RKO (cell line): ENCODE data around the gene AFDN.

ENCODE experiments used
- DNase-seq: peaks from one replicate; pipeline ENCODE4 v3.0.0-alpha.2; 2016; ENCODE audit warnings: low spot score

The AFDN gene

DNA sequence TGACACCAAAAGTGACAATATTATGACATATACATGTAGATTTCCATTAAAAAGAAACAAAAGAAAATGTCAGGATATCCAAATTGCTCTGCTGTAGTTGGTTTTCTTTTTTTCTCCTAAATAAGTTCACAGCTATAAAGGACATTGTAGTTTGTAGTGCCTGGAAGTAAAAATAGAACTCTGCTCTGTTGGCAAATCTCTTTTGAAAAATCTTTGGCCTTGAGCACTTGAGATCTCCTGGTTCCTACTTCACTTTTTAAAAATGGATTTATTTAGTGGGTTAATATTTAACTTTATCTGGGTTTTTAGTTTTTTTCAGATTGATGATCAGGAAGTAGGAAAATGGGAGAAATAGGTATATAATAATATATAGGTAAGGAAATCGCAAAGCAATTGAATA is 52.9 kb downstream of the AFDN start:
- no peak for DNase-seq

DNA sequence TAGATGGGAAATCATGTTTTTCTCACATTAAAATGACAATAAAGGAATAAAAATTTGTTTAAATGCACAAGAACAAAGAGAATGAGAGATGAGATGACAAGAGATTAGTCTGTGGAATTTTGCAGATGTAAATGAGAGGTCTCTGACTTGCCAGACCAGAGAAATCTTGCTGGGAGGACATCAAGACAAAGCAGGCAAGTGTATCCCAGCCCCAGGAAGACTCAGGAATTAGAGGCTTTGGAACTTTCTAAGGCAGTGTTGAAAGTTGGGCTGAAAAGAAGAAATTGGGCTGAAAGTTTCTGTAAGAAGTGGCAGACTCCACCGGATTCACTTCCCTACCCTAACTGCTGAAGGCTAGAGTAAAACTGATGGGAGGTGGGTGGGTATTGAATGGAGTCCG is 54.6 kb downstream of the AFDN start:
- DNase-seq, result no peak

DNA sequence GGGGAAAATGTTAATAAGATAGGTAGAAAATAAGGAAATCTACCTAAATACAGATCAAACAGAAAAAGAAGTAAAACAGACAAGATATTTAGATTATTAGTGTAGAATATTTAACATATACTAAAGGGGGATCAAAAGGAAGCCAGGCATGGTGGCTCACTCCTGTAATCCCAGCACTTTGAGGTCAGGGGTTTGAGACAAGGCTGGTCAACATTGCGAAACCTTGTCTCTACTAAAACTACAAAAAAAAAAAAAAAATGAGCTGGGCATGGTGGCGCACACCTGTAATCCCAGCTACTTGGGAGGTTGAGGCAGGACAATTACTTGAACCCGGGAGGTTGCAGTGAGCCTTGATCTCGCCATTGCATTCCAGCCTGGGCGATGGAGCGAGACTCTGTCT is 55.5 kb downstream of the AFDN start:
- DNase-seq, result no peak

DNA sequence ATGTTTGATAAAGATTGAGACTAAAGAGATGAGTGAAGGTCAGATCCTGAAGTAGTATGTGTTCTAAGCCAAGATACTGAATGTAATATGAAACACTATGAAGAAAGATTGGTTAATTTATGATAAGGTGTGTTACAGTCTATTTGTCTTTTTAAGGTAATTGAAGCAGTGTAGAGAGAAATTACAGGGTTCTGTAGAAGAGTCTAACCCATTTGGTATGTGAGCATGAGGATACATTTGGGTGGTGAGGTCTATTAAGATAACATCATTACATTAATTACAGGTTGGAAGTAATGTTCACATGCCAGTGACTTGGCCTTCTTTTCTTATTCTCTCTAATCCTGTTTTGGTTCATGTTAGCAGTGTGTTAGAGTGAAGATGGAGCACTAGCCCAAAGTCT is 61.4 kb downstream of the AFDN start:
- no peak for DNase-seq

DNA sequence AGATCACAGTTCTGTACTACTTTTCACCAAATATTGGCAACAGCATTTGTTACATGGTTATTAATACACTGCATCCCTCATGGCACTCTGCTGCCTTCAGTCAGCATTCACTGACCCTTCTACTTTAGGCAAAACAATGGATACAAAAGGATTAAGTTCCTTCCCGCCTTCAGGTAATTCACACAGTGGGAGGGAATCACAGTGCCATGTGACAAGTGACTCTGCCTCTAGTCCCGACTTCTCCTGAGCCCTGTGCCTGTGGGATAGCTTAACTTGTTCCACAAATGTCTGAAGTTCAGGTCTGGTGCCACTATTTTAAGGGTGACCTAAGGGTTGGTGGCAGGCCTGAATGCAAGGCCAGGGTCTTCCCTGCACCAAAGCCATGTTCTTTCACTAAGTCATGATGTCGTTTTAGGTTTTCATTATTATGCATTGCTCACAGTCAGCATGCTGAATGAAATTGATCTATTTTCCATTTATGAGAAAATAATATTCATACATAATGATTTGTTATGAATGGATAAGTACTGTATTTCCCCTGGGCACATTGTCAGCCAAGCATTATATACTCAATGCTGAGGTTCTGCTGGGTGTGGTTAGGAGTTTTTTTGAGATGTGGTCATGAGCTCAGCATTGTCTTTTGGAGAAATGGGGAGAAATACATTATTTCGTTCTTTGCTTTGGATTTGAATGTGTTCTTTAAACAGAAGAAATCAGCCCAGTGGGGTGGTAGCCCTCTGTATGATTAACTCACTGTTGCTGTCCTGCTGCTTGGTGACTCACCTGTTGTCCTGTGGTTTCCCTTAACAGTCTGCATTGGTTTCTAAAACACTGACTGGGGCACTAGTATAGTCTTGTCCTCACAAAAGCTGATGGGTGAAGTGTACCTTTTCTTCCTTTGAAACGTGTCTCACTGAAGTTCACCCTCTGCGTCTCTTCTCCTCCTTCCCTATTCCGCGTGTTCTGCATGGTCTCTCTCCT is 66.4 kb downstream of the AFDN start:
- peak; percentile 40 for DNase-seq

GRCh38 chr6:167894965-167895364 is 68.3 kb downstream of the AFDN start:
- DNase-seq, result no peak

- DNase-seq, result no peak
Observed at GRCh38 chr6:167896648-167897047, 69.9 kb downstream of the AFDN start.

- peak; percentile 75 for DNase-seq
Observed at GRCh38 chr6:167898673-167899311, 72.1 kb downstream of the AFDN start.

- no peak for DNase-seq
Observed at GRCh38 chr6:167904791-167905190, 78.1 kb downstream of the AFDN start.

- DNase-seq, result no peak
Observed at GRCh38 chr6:167906899-167907298, 80.2 kb downstream of the AFDN start.

DNA sequence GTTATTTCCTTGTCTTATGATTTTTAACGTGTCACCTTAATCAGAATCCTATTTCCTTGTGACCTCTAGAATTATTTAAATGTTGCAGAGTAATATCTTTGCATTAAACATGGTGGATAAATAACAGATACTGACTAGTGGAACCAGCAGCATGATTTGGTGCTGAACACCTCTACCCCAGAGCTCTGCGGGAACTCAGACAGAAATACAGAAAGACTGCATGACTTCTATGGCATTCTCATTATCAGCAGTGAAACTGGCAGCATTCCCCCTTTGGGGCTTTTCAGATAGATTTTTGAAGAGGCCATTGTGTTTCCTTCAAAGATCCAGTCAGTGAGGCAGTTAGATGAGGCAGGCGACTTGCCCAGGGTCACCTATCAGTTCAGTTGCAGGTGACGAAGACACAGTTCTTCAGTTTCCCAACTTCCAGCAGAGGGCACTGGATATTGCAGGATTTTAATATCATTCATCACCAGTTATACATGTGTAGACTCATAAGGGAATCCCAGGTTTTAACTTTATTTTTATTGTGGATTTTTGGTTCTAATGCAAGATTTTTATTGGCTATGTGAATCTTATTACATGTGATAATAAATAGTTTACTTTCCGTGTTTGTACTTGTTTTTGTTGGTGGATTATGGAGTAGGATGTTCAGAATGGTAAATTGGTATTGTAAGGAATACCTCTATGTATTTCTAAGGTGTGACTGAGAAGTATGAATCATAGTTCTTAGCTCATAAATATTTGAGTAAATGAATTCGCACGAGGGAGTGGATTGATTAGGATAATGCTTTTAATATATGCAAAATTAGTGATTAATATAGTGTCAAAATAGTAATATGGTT is 81.3 kb downstream of the AFDN start:
- DNase-seq, result peak; percentile 23

- no peak for DNase-seq
Observed at GRCh38 chr6:167910007-167910406, 83.3 kb downstream of the AFDN start.

DNA sequence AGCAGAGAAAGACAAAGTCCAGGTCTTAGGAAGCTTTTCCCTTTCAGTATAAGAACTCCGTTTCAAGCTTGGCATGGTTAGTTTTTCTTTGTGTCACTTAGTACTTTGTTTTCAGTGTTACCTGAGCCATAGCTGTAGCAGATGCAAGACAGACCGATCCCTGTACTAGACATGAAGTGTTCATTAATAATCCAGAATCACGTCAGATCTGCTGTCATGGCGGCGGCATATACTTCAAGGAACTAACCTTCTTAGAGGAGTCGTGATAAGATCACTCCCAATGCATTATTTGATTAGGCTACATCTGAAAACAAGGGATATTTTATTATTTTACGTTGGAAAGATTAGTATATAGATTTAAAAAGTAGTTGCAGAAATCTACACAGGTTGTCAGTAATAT is 83.9 kb downstream of the AFDN start:
- no peak for DNase-seq

DNA sequence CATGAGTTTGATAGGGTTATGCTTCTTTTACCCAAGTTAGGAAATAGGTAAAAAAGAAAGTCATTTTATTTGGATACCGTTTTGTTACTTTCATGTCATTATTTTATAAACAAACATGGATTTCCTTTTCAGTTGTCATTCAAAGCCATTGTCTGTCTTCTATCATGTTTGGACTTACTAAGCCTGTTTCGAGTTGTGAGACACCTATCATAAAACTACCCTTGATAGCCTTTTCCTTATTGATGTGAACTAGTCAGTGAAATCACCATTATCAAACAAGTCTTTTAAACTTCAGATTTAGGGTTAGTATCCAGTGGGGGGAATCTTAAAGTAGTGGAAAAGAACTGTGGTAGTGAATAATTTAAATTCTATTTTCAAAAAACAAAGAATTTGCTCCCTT is 85.8 kb downstream of the AFDN start:
- no peak for DNase-seq

- no peak for DNase-seq
Observed at GRCh38 chr6:167913699-167914098, 87.0 kb downstream of the AFDN start.

- DNase-seq, result no peak
Observed at GRCh38 chr6:167915139-167915538, 88.4 kb downstream of the AFDN start.

DNA sequence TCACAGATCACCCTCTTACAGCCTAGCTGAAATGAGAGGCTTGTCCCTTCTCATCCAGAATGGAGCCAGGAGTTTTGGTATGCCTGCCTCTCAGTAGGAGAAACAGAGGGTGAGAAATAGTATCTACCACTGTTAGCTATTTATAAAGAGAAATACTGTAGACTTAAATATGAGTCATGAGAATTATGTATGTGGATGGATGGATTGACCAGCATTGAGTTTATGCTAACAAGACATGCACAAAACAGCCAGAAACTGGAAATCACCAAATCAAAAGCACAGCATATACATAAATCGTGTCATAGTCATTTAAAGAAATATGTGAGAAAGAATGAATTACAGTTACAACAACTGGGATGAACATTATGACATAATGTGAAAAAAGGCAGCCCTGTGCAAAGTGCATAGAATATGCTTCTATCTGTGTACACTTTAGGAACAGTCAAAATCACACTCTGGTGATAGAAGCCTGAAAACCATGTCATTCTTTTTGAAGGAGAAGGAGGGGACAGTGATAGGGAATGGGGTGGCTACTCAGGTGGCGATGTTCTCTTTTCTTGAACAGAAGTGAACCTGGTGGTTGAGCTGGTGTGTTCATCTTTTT is 90.9 kb downstream of the AFDN start:
- no peak for DNase-seq

DNA sequence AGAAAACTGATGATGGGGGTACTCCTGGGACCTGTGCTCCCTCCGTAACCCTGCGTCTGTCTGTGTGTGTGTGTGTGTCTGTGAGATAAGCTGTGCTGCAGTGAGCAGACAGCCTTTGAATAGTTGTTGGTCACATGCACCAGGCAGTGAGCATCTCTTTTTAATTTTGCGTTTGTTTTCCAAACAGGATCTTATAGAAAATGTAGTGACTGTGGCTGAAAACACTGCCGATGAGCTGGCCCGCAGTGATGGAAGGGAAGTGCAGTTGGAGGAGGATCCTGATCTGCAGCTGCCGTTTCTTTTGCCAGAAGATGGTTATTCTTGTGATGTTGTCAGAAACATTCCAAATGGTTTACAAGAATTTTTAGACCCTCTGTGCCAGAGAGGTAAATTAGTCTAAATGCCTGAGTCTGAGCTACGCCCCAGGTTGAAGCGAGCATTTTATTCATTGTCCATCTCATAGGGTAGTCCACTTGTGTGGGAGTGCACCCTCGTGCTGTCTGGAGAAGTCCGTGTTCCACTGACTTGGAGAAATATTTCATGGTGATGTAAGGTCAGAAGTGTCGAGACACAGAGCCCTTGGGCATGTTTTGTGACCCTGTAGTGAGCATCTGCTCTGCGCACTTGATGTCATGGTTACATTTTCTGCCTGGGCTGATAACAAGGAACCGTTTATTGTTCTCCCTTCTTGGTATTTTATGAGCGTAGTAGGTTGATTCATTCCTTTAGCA is 92.0 kb downstream of the AFDN start:
- DNase-seq, result no peak

- no peak for DNase-seq
Observed at GRCh38 chr6:167919349-167919748, 92.6 kb downstream of the AFDN start.

- no peak for DNase-seq
Observed at GRCh38 chr6:167920165-167920564, 93.5 kb downstream of the AFDN start.

DNA sequence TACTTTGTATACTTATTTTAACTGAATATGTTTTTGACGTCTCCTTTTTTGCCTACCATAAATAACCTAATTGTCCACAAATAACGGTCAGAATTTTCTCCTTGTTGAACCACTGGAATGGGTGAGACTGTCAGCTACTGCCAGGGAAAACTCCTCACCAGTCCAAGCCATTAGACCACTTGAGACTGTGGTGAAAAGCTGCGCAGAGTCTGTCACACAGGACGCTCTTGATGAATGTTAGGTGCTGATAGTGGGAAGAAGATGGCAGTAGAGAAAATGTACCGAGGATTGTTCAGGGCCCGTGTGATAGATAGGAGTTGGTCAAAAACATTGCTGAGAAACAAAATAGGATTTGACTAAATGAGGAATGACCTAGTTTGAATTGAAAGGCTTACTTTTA is 95.1 kb downstream of the AFDN start:
- DNase-seq, result no peak
